ENCODE data around the gene CD34. TPM values are rescaled to one million over a fixed set of nuclear protein-coding genes. Genes with fewer than 3 reads are reported as not detected.

The CD34 gene
- total RNA-seq, 1 experiment from 2014 or later: not detected

- Histone ChIP-seq H3K9me2 (ENCODE audit: insufficient read depth) (no peaks in the 10 kb centered on the region), H3F3A (ENCODE audit: insufficient read depth, low read depth) (no peaks in the 10 kb centered on the region), H2AFZ (no peak overlapping the region), H3K79me2 (ENCODE audit: low read depth) (no peaks in the 10 kb centered on the region), H3K4me2 (no peak overlapping the region), H3K27ac (no peak overlapping the region), H3K27me3 (ENCODE audit: insufficient read depth, low read depth) (peaks cover 43% of the 10 kb centered on the region), H3K4me3 (no peak overlapping the region), H4K20me1 (ENCODE audit: insufficient read depth) (no peaks in the 10 kb centered on the region), H3K36me3 (ENCODE audit: low read depth) (no peaks in the 10 kb centered on the region), H3K9me3 (ENCODE audit: insufficient read depth, low read depth) (no peaks in the 10 kb centered on the region), H3K4me1 (replicated peaks; ENCODE audit: insufficient read depth) (no peaks in the 10 kb centered on the region)
- intact Hi-C loops (cut with micrococcal nuclease; ENCODE audit: unreplicated experiment): no loop called here
- DNase-seq: no peak
- no TSS peak for BruUV-seq (replicated peaks)
- TF ChIP-seq EZH2 (IDR thresholded peaks at IDR 0.05; ENCODE audit: low read depth) (no peak), CTCF (conservative IDR thresholded peaks at IDR 0.05) (no peak)
- ChIA-PET CTCF (no interaction called here), POLR2A (ENCODE audit: unreplicated experiment) (interaction anchor here (0.7 kb wide), 1 partner anchor 138 kb away, joined by 5 read pairs; no protein-coding TSS in a partner anchor)
Measured at GRCh38 chr1:207918581-207918980, 7.7 kb upstream of the CD34 start.

- no peaks in the 10 kb centered on the region for H3K79me2 ChIP-seq (ENCODE audit: low read depth)
- intact Hi-C loops (cut with micrococcal nuclease; ENCODE audit: unreplicated experiment): no loop called here
- no peak overlapping the region for H2AFZ ChIP-seq
- H3K4me3 ChIP-seq: no peak overlapping the region
- DNase-seq: no peak
- TF ChIP-seq EZH2 (IDR thresholded peaks at IDR 0.05; ENCODE audit: low read depth) (no peak), CTCF (conservative IDR thresholded peaks at IDR 0.05) (no peak)
- H3K4me1 ChIP-seq (replicated peaks; ENCODE audit: insufficient read depth): no peaks in the 10 kb centered on the region
- H4K20me1 ChIP-seq (ENCODE audit: insufficient read depth): no peaks in the 10 kb centered on the region
- peaks cover 37% of the 10 kb centered on the region for H3K27me3 ChIP-seq (ENCODE audit: insufficient read depth, low read depth)
- ChIA-PET POLR2A (ENCODE audit: unreplicated experiment) (interaction anchor here (0.7 kb wide), 1 partner anchor 139 kb away, joined by 5 read pairs; no protein-coding TSS in a partner anchor), CTCF (interaction anchor here (0.6 kb wide), 1 partner anchor 328 kb away, joined by 3 read pairs; no protein-coding TSS in a partner anchor)
- H3K27ac ChIP-seq: no peak overlapping the region
- H3K36me3 ChIP-seq (ENCODE audit: low read depth): no peaks in the 10 kb centered on the region
- H3K9me2 ChIP-seq (ENCODE audit: insufficient read depth): no peaks in the 10 kb centered on the region
- H3F3A ChIP-seq (ENCODE audit: insufficient read depth, low read depth): no peaks in the 10 kb centered on the region
- H3K9me3 ChIP-seq (ENCODE audit: insufficient read depth, low read depth): no peaks in the 10 kb centered on the region
- H3K4me2 ChIP-seq: no peak overlapping the region
- BruUV-seq (replicated peaks): no TSS peak
Measured at GRCh38 chr1:207918011-207918410, 7.1 kb upstream of the CD34 start.

GRCh38 chr1:207917080-207917479 is 6.2 kb upstream of the CD34 start:
- intact Hi-C loops (cut with micrococcal nuclease; ENCODE audit: unreplicated experiment): no loop called here
- no peaks in the 10 kb centered on the region for H3K79me2 ChIP-seq (ENCODE audit: low read depth)
- H3K27me3 ChIP-seq (ENCODE audit: insufficient read depth, low read depth): peaks cover 28% of the 10 kb centered on the region
- H4K20me1 ChIP-seq (ENCODE audit: insufficient read depth): no peaks in the 10 kb centered on the region
- ChIA-PET CTCF (no interaction called here), POLR2A (ENCODE audit: unreplicated experiment) (no interaction called here)
- H3K4me3 ChIP-seq: no peak overlapping the region
- no TSS peak for BruUV-seq (replicated peaks)
- DNase-seq: no peak
- H3K9me2 ChIP-seq (ENCODE audit: insufficient read depth): no peaks in the 10 kb centered on the region
- no peaks in the 10 kb centered on the region for H3F3A ChIP-seq (ENCODE audit: insufficient read depth, low read depth)
- H3K36me3 ChIP-seq (ENCODE audit: low read depth): no peaks in the 10 kb centered on the region
- no peaks in the 10 kb centered on the region for H3K9me3 ChIP-seq (ENCODE audit: insufficient read depth, low read depth)
- no peak overlapping the region for H3K4me2 ChIP-seq
- TF ChIP-seq EZH2 (IDR thresholded peaks at IDR 0.05; ENCODE audit: low read depth) (no peak), CTCF (conservative IDR thresholded peaks at IDR 0.05) (no peak)
- no peaks in the 10 kb centered on the region for H3K4me1 ChIP-seq (replicated peaks; ENCODE audit: insufficient read depth)
- no peak overlapping the region for H3K27ac ChIP-seq
- no peak overlapping the region for H2AFZ ChIP-seq

Measured in PC-9 (cell line).